Nucleus accumbens (tissue), 56 donors: ENCODE measurements around the gene LMAN2.
"Not testable (repeated sequence)": the region's sequence is repeated elsewhere in the genome, so short reads cannot be mapped to it uniquely, and the experiment has no call there.

ENCODE experiments used
- DNase-seq, 56 donors: peaks; one replicate each; lab custom pipeline; 2025; lab: John Stamatoyannopoulos, UW

Gene LMAN2

DNA sequence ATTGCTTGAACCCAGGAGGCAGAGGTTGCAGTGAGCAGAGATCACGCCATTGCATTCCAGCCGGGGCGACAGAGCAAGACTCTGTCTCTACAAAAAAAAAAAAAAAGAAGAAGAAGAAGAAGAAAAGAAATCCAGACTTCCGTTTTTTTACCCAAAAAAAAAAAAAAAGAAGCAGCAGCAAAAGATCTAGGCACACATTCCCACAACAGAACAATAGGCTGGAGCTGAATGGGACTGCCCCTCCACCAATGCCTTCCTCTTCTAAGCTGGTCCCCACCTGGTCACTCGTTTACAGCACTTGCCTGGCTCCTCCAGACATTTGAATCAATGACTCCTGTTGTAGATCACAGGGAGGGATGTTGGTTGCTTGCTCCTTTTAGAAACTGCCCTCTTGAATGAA is 1.6 kb upstream of the LMAN2 start:
- no peak for DNase-seq

DNA sequence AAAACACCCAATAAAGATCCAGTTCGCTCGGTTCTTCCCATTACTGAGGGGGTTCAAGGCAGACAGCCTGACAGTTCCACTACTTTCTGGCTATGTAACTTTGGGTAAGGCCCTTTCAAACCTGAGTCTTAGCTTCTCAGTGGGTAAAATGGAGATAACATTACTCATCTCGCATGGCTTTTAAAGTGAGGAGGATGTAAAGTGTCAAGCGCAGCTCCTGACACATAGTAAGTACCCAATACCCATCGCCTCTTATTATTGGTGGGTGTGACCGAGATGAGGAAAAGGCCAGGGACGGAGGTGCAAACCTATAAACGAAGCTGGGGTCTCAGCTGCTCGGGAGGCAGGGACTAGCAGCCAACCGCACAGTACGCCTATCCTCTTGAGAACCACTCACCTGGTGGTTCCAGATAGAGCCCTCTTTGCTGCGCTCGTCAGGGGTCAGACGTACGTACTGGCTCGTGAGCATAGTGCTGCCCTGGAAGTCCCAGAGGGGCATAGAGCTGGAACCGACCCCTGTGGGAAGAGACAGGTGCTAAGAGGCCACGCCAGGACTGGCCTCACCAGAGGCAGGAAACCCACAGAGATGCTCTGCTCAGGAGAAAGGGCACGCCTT is 584 bp downstream of the LMAN2 start:
- DNase-seq, result no peak

DNA sequence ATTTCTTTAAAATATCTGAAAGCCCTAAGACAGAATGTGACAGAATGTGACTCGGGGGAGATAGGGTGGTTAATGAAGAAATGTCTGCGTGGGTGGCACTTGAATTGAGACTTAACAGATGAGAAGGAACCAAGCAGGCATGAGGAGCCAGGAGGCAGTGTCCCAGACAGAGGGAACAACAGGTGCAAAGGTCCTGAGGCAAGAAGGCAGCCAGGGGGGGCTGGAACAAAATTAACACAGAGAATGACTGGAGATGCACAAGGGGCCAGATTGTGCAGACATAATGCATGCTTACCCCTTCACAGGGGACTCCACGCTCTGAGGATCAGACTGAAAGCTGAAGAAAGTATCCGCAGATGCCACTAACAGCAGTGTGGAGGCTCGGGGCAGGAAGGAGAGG is 1.7 kb downstream of the LMAN2 start:
- no peak for DNase-seq

DNA sequence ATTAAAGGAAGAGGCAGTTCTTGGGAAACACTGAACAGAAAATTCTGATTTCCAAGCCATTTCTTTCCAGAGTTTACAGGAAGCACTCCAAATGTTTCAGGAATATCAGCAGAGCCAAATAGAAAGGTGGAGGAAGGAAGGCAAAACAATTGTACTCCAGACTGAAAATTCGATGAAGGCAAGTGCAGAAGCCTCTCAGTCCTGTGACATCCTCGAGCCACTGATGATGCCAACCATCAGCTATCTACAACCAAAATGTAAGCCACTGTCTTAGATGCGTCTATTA is 2.2 kb downstream of the LMAN2 start:
- DNase-seq, result no peak

DNA sequence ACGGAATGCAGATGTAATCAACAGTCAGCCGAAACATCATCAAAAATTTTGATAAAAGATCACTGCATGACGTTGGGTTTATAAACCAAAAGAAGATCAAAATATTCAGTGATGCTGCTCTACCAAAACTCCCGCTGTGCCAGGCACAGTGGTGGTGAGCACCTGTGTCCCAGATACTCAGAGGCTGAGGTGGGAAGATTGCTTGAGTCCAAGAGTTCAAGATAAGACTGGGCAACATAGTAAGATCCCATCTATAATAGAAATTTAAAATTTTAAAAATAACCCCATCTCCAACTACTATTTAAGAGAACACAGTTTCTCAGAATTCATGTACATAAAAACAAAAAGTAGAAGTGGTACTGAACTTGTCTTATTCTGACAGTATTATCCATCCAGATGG is 3.8 kb downstream of the LMAN2 start:
- DNase-seq, result no peak

DNA sequence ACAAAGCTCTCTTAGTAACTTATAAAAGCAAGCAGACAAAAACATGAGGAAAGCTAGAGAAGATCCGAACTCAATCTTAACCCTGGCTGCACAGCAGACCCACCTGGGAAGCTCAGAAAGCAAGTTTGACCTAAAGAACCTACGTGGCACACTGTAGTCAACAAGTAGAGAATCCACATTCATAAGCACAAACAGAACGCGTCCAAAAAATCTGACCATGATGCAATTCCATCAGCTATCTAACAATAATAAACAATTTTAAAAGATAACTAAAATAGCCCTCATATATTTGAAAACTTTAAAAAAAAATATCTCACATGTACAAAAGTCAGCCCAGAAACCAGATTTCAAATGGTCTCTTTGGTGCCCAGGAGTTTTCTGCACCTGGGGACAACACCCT is 4.6 kb downstream of the LMAN2 start:
- no peak for DNase-seq

DNA sequence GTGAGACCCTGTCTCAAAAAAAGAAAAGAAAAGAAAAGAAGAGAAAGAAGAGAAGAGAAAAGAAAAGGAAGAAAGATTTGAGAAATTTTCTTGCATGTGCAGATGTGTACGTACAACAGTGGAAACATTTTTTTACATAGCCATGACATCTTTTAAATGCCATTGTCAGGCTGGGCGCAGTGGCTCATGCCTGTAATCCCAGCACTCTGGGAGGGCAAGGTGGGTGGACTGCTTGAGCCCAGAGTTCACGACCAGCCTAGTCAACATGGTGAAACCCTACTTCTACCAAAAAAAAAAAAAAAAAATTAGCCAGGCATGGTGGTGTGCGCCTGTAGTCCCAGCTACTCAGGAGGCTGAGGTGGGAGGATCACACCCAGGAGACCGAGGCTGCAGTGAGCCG is 6.6 kb downstream of the LMAN2 start:
- no peak for DNase-seq

DNA sequence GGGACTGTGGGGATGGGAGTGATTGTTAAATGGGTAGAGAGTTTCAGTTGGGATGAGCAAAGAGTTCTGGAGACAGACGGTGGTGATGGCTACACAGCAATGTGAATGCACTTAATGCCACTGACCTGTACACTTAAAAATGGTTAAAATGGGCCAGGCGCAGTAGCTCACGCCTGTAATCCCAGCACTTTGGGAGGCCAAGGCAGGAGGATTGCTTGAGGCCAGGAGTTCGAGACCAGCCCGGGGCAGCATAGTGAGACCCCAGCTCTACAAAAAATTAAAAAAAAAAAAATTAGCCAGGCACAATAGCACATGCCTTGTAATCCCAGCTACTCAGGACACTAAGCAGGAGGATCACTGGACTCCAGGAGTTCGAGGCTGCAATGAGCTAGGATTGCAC is 7.7 kb downstream of the LMAN2 start:
- no peak for DNase-seq

DNA sequence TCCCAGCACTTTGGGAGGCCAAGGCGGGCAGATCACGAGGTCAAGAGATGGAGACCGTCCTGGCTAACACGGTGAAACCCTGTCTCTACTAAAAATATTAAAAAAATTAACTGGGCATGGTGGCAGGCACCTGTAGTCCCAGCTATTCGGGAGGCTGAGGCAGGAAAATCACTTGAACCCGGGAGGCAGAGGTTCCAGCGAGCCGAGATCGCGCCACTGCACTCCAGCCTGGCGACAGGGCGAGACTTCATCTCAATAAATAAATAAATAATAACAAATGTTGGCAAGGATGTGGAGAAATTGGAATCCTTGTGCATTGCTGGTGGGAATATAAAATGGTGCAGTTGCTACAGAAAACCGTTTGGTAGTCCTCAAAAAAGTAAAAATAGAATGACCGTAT is 8.5 kb downstream of the LMAN2 start:
- not testable (repeated sequence) for DNase-seq

DNA sequence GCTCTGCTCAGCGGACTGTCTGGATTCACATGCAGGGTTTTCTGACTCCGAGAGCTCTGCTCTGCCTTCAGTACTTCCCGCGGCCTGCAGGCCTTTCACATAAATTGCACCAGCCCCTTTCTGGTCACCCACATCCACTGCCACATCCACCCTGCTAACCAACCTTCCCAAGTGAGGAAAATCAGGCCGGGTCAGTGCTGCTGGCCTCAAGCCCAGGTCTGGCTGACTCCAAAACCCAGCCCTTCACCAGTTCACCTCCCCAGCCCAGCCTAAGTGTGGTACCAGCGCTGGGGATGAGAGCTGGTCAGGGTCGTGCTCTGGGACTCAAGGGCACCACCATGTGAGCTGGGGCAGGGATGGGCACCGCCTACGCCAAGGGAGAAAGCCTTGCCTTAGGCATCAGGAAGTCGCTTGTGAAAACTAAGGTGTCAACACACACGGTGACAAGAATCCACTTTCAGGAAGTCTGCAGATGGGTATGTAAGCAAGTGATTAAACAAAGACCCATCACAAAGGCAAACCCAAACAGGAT is 12.3 kb downstream of the LMAN2 start:
- no peak for DNase-seq

DNA sequence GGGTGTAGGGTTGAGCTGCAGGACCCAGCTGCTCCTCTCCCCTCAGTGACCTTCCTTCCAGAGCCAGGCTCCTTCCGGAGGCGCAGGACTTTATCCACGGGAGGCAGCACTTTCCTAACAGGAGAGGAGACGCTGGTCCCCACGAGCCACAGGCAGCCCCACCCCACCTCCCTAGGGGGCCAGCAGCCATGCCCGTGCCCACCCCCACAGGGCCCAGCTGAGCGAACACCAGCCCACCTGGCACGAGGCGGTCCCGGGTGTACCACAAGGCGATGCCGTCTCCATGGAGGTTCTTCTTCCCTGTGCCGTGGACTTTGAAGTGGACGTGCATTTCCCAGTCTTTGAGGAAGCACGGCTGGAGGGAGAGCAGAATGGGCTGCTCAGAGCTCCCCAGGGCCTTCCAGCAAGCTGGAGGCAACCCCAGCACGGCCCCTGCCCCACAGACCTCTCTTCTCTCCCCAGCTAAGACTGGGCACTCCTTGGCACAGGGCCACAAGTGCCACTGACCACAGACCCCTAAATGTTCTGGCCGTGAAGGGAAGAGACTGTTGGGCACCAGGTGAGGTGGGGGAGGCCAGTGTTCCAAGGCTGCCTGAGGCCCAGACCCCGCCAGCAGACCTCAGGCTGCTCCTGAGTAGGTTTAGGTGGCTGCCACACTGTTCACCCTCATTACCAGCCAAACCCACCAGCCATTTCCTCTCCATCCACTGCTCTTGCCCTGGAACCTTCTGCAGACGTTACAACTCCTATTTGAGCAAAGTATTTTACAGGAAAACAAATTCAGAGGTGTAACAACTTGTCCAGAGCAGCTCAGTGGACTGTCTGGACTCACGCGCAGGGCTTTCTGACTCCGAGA is 13.0 kb downstream of the LMAN2 start:
- DNase-seq, result no peak

DNA sequence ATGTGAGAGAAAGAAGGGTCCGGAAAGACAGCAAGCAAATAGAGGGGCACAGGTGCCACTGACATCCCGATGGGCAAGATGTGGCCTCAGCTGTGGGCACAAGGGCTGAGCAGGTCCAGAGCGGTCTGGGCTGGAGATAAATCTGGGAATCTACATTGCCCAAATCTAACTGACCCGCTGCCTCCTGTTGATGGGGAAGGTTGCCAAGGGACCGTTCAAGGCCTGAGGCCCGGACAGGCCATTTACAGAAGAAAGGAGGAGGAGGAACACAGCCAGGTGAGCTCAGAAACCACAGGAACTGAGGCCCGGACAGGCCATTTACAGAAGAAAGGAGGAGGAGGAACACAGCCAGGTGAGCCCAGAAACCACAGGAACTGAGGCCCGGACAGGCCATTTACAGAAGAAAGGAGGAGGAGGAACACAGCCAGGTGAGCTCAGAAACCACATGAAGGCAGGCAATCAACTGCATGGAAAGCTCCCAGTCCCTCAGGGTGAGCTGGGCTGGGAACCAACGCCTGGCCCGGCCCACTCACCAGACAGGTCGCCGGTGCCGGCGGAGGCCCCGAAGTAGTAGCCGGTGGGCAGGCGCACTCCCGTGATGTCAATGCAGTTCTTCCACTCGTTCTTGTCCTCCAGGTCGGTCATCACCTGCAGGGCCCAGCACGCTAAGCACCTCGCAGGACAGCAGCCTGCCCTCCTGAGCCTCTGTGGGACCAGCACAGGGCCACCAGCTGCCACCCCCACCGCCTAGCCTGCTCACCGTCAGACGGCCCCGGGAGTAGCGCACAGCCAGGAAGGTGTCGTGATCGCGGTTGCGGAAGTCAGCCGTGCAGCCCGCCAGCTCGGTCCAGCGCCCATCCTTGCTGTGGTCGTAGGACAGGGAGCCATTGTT is 14.6 kb downstream of the LMAN2 start:
- DNase-seq, result no peak

DNA sequence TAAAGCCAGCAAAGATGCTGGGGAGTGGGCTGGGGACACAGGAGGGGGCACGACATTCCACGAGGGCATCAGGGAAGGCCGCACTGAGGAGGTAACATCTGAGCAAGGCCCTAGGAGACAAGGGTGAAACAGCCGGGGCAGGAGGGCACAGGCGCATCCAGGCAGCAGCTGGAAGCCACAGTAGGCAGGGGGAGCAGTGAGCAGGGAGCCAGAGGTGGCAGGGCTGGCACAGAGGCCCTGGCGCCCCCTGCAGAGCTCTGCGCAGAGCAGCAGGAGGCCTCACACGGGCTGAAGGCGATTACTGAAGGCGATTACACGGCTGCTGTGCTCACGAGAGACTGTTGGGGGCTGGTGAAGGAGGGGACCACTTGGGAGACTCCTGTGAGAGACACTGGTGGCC is 15.4 kb downstream of the LMAN2 start:
- no peak for DNase-seq

DNA sequence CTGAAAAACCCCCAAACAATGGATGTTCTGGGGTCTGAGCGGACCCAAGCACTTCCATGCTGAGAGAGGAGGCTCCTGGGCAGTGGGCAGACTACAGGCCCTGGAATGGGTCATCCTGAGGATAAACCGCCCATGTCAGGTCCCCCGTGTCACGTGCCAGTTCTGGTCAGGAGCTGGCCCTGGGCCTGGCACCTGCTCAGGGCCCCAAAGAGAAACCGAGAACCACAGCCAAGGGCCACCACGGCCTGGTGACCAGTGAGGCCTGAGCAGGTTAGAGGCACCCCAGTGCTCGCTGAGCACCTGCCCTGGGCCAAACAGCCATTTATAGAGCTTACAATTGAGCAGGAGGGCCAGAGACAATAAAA is 15.8 kb downstream of the LMAN2 start:
- DNase-seq, result no peak

DNA sequence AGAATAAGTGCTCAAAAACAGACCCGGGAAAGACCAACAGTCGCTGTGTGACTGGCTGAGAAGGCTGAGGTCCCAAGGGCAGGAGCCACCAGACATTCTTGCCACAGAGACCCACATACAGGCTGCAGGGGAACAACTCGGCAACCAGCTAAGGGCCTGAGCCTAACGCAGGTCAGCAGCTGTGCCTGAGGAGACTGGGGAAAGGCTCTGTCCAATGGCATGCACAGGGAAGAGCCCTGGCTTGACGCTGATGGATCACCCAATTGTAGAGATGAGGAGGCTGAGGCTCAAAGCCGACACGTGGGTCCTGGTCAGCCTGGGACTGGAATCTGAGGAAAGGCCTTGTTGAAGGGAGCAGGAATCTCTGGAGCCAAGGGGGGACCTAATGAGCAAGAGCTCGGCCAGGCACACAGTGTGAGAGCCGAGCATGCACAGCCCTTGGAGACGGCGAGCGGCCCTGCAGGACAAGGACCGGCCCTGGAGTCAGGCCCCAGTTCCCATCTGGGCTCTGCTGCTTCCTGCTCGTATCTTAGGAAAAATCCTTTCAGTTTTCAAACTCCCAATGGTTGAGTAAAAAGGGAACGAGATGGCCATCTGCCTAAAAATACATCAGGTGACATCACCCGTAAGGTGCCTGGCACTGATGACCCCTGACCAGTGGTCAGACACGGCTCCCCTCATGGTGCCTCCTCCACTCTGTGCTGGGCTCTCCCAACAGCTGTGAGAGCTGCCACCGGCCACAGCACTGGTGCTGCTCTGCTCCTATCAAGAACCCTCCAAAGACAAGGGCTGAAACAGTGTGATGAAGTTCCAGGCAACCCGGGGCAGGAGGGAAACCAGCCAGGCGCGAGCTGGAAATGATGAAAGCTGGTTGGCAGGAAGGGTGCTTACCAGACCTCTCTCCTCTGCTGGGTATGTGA is 16.4 kb downstream of the LMAN2 start:
- no peak for DNase-seq

DNA sequence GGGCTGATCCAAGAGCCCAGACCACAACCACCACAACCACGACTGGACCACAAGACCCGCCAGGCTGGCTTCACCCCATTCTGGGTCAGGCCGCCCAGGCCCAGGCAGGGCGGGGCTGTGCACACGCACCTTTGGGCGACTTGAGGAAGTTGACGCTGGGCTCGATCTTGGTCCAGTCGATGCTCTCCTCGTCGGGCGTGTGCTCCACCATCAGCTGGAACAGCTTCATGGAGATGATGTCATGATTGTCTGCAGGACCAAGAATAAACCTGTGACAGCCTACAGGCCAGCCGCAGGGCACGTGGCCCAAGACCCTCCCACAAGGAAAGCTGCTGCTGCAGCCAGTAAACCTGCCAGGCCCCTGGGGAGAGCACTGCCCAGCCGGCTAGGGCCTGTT is 17.3 kb downstream of the LMAN2 start:
- no peak for DNase-seq

DNA sequence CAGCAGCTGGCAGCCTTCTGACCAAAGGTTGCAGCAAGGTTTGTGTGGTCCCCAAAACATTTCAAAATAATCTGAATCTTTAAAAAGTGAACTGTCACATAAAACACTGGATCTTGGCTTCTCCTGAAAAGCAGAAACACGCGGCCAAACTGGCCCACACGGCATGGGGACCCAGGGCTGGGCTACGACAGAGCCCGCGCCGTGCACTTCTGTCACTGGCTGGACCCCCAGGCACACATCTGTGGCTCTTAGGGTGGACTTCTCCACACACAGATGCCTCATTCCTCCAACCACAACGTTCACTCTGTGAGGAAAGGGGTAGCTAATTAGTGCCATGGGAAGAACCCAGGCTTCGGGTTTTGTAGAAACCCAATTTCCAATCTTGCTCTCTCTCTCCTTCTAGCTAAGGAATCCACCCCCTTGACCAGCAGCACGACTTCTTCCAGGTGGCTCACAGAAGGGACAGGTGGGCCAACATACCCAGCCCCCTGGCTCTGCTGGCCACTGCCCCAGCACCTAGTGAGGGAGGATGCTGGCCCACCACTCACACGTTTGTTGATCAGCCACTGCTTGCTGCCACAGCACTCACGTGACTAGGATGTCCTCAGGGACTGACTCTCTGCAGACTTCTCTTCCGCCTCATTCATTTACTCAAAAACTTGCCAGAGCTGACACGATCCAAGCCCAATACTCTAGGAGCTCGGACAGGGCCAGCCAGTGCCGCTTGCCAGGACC is 17.9 kb downstream of the LMAN2 start:
- no peak for DNase-seq

DNA sequence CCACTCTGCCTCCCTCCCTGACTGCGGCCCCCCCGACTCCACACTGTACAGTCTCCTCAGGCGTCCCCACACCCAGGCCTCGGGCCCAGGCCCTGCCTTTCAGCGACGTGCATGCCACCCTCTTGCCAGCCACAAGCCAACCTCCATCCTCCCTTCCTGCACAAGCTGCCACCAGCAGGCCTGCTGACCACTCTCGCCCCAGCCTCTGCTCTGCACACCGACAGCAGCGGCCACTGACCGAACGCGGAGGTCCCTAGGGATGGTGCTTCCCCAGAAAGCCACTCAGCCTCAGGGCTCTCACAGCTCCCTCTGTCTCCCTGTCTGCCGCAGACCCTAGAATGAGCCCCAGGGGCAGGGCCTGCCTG is 18.6 kb downstream of the LMAN2 start:
- no peak for DNase-seq

DNA sequence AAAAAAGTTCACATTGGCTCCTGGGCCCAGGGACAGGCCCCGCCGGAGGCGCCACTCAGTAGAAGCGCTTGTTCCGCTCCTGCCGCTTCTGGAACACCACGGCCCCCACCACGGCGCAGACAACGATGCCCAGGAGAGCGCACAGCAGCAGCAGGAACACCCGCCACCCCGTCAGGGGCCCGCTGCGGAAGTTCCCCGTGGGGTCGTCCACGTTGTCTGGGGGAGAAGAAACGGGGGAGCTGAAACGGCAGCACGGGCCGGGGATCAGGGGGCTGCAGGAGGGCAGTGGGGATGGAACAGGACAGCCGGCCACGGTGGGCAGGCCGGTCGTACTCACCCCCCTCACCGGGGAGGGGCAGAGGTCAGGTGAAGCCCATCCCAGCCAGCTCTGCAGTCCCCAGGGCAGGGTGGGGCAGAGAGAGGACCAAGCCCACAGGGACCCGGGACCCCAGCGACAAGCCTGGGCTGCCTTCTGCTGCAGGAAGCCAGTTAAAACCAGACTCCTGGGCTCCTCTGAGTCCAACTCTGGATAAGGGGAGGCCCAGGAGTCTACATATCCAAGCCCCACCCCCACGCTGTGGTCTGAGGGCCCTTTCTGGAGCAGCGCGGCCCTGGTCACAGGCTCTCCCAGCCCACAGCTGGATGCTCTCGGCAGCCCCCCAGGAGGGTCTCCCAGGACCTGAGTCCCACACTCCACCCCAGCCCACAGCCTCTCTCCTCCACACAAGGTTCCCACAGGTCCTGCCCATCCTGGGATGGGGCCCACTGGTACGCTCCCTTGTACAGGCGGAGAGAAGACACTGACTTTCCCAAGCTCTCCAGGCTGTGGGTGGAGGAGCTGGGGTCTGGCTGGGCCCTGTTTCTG is 19.2 kb downstream of the LMAN2 start:
- no peak for DNase-seq
